Lower lobe of right lung (tissue), 2 donors: ENCODE measurements around the gene PIK3R1. TPM values are rescaled to one million over a fixed set of nuclear protein-coding genes. Genes with fewer than 3 reads are reported as not detected.

Experiments
- ATAC-seq, 2 donors: fragments of 200-7000 bp; cut with Tn5 transposase; one replicate each; pipeline ENCODE4 v1.9.1; 2020 to 2022; ENCODE audit warnings: mild to moderate bottlenecking in 2 of 2, moderate library complexity in 2 of 2
- DNase-seq: peaks from one replicate; pipeline ENCODE4 v3.0.0-alpha.2; 2020
- H3K27ac ChIP-seq: fragments of 200-600 bp; one replicate; pipeline ENCODE4 v1.8.0; 2022
- H3K27me3 ChIP-seq: fragments of 200-600 bp; one replicate; pipeline ENCODE4 v1.8.0; 2022; ENCODE audit warnings: low read depth
- H3K36me3 ChIP-seq: fragments of 200-600 bp; one replicate; pipeline ENCODE4 v1.8.0; 2022; ENCODE audit warnings: mild to moderate bottlenecking
- H3K4me1 ChIP-seq: fragments of 200-600 bp; one replicate; pipeline ENCODE4 v1.8.0; 2022
- H3K4me3 ChIP-seq: fragments of 200-600 bp; one replicate; pipeline ENCODE4 v1.8.0; 2022; ENCODE audit warnings: mild to moderate bottlenecking
- H3K9me3 ChIP-seq: fragments of 200-600 bp; one replicate; pipeline ENCODE4 v1.8.0; 2022
- CTCF ChIP-seq: fragments of 200-600 bp; IDR thresholded peaks from one replicate; pipeline ENCODE4 v1.8.0; 2022; ENCODE audit warnings: antibody characterized with exemption, mild to moderate bottlenecking
- intact Hi-C: fragments of 100-400 bp; cut with DNase I; formaldehyde crosslinking; loops from one replicate; pipeline ENCODE4 v1.11.0; 2022
- total RNA-seq: library from RNA; stranded (reverse); fragmentation: NEBNext Ultra II Directional; extraction: Animal tissue kit (Norgen Biotek cat#: 25700); gene quantifications from one replicate; pipeline ENCODE4 v1.2.1, GENCODE V29; 2021
- donor health status: DM: no; HTN: yes; CAD: no; lungs with severe emphysema.

The PIK3R1 gene
- total RNA-seq, 1 donor from 2014 or later = 122 TPM

DNA sequence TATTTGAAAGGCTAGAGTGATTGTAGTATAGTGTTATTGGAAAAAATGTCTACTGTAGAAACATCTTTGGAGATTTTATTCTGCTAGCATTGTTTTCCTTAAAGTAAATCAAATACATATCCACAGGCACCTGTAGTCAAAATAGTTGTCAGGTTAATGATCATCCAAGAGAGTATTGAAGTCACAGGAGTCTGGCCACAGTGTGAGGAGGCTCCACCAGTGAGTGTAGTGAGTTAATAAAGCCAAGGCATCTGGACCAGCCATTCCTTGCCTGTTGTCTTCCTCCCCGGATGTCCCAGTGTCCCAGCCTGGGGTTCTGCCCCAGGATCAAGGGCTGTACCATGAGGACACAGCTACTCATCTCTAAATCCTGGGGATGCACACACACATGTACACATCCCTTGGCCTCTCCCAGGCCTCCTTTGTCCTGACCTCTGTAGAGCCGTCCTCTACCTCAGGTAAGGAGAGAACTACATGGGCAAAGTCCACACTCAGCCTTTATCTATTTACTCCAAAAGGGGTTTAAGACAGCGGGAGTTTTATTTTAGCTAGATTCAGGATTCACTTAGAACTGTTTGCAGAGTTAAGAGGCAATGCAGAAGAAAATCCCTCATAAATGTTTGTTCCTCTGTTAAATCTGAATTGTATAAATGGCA is 3.7 kb downstream of the PIK3R1 start:
- H3K27ac ChIP-seq = no peak overlapping the region
- H3K4me3 ChIP-seq = peak overlapping the region; percentile 95
- H3K27me3 ChIP-seq = no peaks in the 10 kb centered on the region
- peaks cover 54% of the 10 kb centered on the region for H3K4me1 ChIP-seq
- H3K36me3 ChIP-seq = no peaks in the 10 kb centered on the region
- intact Hi-C loops = no loop called here
- H3K9me3 ChIP-seq = peaks cover 11% of the 10 kb centered on the region
- DNase-seq (no peak), ATAC-seq (no peak)
- TF ChIP-seq CTCF = no peak

DNA sequence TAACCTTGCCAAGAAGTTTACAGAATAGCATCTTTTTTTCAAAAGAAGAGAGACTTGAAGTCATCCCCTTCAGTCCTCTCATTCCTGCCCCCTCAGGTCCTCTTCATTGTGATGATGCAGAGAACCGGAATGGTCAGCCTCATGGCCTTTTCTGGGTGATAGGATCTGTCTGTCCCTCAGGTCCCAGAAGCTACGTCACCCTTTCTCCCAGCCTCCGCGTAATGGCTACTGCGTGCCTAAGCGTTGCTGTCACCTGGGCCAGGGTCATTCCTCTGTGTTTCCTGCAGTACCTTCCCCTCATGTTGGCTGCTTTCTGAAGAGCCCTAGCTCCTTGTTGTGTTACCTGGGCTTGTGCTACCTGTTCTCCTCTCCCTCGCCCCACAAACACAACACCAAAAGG is 4.7 kb downstream of the PIK3R1 start:
- intact Hi-C loops = no loop called here
- Histone ChIP-seq H3K9me3 (peaks cover 11% of the 10 kb centered on the region), H3K36me3 (no peaks in the 10 kb centered on the region), H3K27ac (no peak overlapping the region), H3K27me3 (no peaks in the 10 kb centered on the region), H3K4me1 (peaks cover 61% of the 10 kb centered on the region), H3K4me3 (peak overlapping the region; percentile 95)
- DNase-seq (no peak), ATAC-seq (no peak)
- TF ChIP-seq CTCF = no peak

DNA sequence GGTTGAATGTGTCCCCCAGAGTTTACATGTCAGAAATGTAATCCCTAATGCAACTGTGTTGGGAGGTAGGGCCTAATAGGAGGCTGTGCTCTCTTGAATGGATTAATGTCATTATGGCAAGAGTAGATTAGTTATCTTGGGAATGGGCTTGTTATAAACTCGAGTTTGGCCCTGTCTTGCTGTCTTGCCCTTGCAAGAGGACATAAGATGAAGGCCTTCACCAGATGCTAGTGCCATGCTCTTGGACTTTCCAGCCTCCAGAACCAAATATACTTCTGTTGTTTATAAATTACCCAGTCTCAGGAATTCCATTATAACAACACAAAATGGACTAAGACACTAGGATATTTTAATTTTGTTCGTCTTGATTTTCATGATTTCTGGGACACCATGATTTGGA is 5.4 kb downstream of the PIK3R1 start:
- DNase-seq (no peak), ATAC-seq (no peak)
- Histone ChIP-seq H3K9me3 (peaks cover 11% of the 10 kb centered on the region), H3K4me1 (peaks cover 68% of the 10 kb centered on the region), H3K27me3 (no peaks in the 10 kb centered on the region), H3K27ac (no peak overlapping the region), H3K4me3 (peak overlapping the region; percentile 95), H3K36me3 (peaks cover under 1% of the 10 kb centered on the region)
- no peak for TF ChIP-seq CTCF
- intact Hi-C loops = no loop called here

DNA sequence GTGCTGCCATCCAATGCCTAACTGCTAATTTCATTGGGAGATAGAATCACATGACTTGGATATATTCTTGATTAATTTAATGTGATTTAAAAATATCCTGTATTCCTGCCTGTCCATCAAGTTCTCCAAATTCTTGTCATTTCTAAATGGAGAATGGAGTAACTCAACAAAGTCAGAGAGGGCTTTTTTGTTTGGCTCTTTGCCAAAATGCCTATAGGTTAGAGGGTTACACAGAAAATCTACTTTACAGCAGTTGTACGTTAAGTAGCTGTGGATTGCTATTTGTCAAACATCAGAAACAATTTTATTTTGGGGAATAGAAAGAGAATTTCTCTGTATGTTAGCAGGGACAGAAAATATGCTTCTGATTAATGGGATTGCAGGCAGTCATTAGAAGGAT is 5.9 kb downstream of the PIK3R1 start:
- TF ChIP-seq CTCF = no peak
- Histone ChIP-seq H3K4me3 (no peak overlapping the region), H3K27ac (no peak overlapping the region), H3K27me3 (no peaks in the 10 kb centered on the region), H3K9me3 (peaks cover 11% of the 10 kb centered on the region), H3K4me1 (peaks cover 69% of the 10 kb centered on the region), H3K36me3 (peaks cover 6% of the 10 kb centered on the region)
- DNase-seq (no peak), ATAC-seq (no peak)
- intact Hi-C loops = no loop called here

- DNase-seq (no peak), ATAC-seq (no peak)
- Histone ChIP-seq H3K27me3 (no peaks in the 10 kb centered on the region), H3K9me3 (peaks cover 11% of the 10 kb centered on the region), H3K36me3 (peaks cover 15% of the 10 kb centered on the region), H3K27ac (no peak overlapping the region), H3K4me1 (peaks cover 69% of the 10 kb centered on the region), H3K4me3 (no peak overlapping the region)
- TF ChIP-seq CTCF = no peak
- intact Hi-C loops = no loop called here
These were observed 6.8 kb downstream of the PIK3R1 start for GRCh38 chr5:68222310-68222709.
